SW480 (cell line): ENCODE results near the gene SLC11A2.

Source experiments
- DNase-seq: peaks from one replicate; pipeline ENCODE4 v3.0.0-alpha.2; 2016; ENCODE audit warnings: low spot score

The SLC11A2 gene

DNA sequence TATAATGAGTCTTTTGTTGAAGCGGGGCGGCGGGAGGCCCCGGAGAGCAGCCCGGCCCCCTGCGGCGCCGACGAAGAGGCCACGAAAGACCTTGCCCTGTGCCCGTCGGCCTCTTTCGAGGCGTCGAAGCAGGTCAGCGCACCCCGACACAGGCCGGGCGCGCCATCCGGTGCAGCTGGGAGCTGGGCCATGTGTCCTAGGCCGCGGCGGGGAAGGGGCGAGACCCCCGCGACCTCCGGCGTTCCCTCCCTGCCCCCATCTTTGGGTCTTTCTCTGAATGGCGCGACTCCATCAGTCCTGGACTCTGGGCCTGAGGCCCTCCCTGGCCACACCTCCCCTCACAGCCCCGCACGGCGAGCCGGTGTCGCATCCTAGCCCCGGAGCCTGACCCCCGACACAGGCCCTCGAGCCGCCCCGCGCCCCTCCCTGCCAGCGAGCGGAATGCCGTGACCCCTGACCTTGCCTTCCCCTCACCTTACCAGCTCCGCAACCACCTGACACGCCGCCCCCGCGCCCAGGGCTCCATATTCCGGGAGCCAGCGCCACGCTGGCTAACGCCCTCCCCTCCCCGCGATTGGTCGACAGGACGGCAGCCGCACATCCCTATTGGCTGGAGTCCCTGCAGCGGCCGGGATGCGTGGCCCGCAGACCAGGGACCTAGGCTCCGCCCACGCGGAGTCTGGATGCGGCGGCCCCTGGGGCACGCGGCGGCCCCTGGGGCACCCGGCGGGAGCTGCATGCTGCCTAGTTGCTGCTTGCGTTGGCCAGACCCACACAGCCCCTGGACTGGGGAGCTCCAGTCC lies at the start of gene SLC11A2:
Gene SLC11A2 (minus strand): TSS at position 549 of the 803 bp plus-strand sequence. CDS start 15,656 bp downstream, outside the sequence.
- DNase-seq: peak; percentile 95

DNA sequence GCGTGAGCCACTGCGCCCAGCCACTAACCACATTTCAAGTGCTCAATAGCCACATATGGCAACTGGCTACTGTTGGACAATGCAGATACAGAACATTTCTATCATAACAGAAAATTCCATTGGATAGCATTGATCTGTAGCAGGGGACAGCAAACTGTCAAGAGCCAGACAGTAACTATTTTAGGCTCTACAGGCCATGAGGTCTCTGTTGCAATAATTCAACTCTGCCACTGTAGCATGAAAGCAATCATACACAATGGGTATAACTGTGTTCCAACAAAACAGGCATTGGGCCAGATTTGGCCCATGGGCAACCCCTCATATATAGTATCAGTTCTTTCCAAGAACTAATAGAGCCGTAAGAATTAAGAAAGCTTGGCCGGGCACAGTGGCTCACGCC lies 49.2 kb upstream of the SLC11A2 start:
- no peak for DNase-seq

DNA sequence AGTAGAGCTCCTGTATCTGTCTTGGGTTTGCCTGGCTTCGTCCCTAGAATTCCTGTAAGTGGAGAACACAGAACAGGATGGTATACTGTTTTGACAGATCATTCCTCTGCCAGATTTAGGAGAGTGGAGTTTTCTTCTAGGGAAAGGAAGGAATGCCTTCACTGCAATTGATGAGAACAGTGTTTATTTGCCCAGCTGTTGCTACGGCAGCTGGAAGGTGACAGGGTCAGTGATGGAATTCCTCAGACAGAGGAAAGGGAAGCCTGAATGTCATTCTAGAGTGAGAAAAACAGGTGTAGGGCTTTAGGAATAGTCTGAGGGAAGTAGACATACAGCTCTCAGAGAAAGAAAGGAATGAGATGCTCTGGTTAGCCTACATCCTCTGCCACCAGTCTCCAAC lies 45.5 kb upstream of the SLC11A2 start:
- no peak for DNase-seq

DNA sequence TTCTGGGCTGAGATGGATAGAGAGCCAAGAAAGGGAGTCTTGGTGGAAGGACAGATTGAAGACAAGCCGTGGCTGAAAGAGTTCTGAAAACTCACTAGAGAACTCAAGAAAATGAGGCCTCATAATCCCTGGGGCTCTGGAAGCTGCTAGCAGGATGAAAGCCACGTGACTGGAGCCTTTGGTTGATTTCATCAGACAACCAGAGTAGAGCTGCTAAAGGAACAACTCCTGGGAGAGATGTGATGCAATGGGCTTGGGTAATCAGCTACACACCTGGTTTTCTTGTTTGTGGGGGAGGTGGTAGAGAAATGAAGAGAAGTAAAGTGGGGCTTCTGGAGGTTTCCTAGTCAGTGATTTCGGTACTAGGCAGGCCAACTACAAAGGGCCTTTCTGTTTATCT lies 43.8 kb upstream of the SLC11A2 start:
- DNase-seq: peak; percentile 17

DNA sequence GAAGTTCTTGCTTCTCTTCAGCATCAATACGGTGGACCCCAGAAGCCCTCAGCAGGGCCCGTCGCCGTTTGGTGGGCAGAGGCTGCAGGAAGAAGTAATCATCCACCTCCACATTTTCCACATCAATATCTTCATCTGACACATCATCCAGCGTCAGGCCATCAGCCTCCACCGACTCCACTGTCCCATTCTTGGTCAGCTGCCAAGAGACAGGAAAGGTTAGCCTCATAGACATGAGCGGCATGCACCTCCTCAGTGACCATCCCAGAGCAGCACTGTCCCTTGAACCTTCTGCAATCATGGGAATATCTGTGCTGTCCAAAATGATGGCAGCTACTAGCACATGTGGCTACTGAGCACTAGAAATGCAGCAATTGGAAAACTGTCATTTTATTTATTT lies 41.6 kb upstream of the SLC11A2 start:
- DNase-seq: no peak

DNA sequence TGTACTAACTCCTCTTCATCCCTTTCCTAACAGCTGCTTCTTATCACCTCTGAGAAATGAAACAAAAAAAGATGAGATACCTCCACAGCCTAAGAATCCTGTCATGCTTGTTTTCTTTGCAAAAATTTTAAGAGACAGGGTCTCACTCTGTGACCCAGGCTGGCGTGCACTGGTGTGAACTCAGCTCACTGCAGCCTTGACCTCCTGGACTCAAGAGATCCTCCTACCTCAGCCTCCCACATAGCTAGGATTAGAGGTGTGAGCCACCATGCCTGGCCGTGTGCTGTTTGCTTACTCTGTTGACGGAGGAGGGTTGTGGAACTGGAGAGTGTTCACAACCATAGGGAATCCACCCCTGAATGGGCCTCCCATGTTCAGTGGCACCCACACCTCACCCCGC lies 41.0 kb upstream of the SLC11A2 start:
- no peak for DNase-seq

DNA sequence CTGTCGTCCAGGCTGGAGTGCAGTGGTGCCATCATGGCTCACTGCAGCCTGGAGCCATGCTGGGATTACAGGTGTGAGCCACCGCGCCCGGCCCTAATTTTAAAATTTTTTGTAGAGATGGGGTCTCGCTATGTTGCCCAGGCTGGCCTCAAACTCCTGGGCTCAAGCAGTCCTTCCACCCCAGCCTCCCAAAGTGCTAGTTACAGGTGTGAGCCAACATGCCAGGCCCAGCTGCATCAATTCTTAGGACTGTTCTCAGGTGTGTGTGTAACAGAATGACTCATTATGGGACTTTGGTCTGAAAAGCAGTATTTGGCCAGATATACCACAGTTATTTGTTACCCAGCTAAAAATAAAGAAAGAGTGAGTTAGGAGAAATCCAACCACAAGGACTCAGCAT lies 39.3 kb upstream of the SLC11A2 start:
- no peak for DNase-seq

DNA sequence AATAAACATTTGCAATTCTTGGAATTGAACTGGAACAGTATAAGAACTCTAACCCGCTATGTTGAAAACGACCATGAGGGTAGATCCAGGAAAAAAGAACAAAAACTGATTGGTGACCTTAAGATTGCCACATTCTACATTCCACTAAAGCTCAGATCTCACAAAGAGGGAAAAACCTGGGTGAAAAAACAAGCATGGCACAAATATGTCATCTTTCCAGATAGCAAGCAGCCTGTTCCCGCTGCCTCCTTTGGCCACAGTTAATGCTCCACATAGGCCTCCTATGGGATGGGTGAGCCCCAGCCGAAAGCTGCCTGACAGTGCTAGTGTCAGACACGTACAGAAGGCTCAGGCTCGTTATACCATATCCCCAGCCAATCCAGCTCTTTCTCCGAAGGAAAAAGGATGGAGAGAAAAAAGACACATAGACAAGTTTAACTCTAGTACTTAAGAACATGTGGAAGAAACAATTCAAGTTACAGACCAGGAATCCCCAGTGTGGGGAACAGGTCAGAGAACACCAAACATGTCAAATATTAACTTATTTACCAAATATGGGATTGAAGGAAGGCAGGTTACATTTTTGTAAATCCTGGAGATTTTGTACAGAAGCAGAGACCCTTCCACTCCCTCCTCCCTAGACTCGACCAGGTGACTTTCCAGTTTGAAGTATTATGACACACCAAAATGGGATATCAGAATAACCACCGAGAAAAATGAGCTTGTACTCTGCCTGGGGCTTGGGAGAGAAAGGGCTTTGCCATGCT lies 36.6 kb upstream of the SLC11A2 start:
- no peak for DNase-seq

DNA sequence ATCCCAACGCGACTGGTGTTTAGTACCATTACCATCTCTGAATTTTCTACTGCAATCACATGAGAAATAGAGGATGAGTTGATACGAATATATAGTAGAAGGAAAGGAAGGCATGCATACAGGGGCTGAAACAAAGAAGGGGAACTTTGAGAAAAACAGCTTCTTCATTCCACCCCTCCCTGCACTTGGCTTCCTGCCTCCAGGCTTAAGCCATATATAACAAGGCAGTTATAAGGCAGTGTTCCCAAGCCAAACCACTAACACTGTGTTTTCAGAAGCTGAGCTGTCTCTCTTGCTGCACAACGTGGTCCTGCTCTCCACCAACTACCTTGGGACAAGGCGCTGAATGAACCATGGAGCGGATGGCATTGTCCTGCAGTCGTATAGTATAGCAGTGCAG lies 32.9 kb upstream of the SLC11A2 start:
- DNase-seq: no peak

DNA sequence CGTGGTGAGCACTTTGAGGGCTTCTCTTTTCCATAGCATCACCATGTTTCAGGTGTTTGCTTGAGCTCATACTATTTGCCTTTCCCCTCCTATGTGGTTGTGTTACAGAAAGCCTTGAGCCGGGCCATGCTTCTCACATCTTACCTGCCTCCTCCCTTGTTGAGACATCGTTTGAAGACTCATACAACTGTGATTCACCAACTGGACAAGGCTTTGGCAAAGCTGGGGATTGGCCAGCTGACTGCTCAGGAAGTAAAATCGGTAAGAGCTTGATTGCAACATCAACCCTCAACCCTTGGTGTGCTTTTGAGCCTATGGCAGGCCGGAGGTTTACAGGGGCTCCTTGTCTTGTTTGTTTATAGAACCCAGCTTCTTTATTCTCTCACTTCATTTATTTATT lies 30.1 kb upstream of the SLC11A2 start:
- DNase-seq: no peak

DNA sequence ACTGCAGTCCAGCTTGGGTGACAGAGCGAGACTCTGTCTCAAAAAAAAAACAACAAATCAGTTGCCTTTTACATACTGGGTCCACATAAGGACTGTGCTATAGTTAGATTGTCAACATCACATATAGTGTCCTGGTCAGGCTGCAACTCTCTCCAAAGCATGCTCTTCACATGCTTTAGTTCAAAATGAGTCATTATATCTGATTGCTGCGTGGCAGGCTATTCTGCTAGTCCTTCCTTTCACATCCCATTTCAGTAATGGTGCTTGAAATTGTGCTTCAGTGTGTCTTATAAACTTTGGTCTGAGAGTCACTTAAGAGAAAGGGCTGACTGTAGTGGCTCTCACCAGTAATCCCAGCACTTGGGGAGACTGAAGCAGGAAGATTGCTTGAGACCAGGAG lies 28.9 kb upstream of the SLC11A2 start:
- DNase-seq: no peak

DNA sequence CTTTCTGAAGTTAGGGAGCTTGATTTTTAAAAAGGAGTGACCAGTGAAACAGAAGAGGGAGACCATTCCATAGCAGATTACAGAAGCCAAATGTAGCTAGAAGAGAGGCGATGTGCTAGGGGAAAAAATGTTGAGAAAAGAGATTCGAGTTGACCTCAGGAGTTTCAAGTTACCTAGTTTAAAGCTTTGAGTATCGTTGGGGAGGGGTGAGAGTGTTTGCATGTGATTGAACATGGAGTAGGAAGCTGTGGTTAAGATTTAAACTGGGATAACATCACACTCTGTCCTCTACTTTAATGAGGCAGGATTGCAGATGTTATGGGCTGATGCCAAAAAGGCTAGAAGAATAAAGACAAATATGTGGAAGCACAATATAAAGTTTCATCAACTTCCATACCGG lies 25.6 kb upstream of the SLC11A2 start:
- DNase-seq: no peak

DNA sequence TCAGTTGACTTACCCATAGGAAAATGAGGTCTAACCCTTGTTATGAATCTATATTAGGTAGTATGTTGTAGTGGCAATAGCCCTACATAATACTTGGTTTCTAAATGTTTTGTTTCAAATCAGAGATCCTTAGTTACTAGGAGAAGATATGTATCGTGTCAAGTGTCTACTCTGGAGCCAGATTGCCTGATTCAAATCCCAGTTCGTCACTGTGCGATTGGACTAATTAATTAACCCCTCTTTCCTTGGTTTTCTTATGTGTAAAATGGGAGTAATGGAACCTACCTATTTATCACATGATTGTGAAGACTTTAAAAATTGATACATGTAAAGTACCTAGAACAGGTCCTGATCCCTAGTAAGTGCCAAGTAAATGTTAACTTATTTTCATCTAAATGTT lies 23.3 kb upstream of the SLC11A2 start:
- DNase-seq: no peak

DNA sequence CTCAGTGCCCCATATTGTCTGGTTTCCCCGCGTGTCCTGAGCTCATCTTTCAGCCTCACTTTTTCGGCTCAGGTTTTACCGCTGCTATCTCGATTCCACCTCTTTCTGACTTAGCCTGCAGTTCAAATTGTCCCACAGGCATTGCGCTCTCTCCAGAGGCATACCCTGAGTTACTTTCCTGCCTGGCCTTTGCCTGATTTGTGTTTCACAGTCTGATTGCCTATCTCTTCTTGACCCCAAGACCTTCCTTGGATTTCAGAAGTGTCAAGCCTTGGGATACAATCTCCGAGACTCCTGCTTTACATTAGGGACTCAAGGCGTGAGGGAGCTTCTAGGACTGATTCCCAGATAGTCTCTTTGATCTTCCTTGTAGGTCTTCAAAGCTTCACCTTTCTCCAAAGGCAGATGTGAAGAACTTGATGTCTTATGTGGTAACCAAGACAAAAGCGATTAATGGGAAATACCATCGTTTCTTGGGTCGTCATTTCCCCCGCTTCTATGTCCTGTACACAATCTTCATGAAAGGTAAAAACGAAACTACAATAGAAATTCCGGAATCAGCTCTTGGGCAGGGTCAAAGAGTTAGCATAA lies 22.6 kb upstream of the SLC11A2 start:
- peak; percentile 29 for DNase-seq

DNA sequence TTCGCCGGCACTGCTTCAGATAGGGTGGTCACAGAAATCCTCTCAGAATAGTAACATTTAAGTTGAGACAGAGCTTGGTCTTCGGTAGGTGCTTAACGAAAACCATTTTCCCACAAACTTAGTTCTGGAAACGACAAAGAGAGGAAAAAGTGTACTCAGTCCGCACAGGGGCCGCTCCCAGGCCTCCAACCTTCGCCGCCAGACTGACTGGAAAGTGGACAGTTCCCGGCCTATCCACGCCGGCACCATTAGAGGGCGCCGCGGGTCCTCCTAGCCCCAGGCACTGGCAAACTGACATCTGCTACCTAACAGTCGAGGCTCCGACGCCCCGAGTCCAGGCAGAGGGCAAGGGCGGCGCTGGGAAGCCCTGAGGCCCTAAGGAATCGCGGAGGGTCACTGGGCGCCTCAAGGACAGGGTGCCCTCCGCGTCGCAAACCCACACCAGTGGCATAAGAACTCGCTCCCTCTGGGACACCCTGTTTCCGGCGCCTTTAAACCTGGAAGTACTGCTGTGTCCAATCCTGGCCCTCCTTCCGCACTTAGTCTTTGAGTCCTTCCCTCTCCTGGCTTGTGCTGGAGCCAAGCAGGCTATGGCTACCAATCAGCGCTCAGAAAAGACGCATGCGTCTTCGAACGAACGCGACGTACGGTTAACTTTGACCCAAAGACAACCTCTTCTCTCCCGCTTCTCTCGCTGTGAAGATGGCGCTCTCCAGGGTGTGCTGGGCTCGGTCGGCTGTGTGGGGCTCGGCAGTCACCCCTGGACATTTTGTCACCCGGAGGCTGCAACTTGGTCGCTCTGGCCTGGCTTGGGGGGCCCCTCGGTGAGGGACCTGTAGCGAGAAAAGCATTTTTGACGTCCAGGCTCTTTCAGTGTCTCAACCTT lies 21.7 kb upstream of the SLC11A2 start, which contains the start of gene LETMD1:
Gene LETMD1 (plus strand): TSS at position 673 of the 886 bp plus-strand sequence. CDS start 30 bp downstream, at position 703.
- peak; percentile 99 for DNase-seq

DNA sequence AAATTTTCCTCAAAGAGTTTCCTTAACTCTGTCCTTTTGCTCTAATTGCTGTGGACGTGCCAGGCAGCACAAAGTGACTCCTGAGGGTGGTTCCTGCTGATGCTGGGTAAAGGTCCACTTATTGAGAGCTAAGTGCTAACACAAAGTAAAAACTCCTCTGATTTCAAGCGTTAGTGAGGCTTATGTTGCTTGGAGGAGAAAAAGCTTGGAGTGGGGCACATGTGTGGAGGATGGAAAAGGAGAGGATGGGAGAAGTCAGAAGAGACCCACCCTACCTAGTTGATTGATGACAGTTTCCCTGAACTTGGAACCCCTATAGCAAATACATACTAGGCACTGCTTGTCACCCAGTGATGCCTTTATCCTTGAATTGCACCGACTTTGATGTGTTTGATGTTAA lies 10.1 kb upstream of the SLC11A2 start:
- no peak for DNase-seq

DNA sequence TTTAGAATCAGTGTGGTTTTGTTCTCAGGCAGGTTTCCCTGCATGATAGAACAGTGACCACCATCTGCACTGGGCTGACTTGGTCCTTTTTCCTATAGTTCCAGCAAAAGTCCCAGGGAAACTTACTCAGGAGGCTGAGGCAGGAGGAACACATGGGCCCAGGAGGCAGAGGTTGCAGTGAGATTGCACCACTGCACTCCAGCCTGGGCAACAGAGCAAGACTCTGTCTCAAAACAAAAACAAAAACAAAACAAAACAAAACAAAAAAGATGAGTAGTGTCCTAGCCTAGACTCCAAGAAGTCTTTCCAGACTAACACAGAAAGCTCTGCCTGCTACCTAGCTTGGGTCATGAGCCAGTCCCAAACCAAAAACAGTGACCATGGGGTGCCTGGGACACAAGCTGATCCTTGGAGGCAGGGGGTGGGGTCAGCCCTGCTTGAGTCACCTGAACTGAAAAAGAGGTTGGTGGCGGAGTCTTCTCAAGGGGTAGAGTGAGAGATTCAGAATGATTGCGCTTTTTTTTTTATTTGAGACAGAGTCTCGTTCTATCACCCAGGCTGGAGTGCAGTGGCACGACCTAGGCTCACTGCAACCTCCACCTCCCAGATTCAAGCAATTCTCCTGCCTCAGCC lies 7.4 kb upstream of the SLC11A2 start:
- no peak for DNase-seq

DNA sequence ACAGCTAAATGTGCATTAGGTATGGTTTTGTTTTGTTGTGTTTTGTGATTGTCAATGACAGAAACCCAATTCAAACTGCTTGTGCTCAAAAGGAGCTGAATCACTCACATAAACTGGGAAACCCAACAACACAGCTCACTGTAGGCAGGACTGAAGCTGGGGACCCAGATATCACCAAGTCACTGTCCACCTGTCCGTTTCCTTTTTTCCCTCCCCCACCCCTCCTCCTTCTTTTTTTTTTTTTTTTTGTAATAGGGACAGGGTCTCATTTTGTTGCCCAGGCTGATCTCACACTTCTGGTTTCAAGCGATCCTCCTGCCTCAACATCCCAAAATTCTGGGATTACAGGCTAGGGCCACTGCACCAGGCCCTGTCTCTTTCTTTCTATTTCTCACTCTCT lies 6.9 kb upstream of the SLC11A2 start:
- no peak for DNase-seq

DNA sequence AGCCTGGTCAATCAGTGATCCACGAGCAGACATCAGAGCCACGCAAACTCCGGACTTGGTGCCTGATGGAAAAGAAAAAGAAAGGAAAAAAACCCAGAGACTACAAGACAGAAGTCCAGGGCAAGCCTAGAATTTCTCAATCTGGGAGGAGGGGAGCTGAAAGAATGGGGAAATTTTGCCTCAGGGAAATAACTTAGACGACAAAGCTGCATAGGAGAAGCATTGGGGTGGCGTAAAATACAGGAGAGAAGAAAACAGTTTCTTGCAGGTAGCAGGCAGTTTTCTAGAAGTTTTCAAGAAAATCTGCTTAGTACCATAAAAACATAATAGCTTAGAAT lies 2.6 kb upstream of the SLC11A2 start:
- no peak for DNase-seq

DNA sequence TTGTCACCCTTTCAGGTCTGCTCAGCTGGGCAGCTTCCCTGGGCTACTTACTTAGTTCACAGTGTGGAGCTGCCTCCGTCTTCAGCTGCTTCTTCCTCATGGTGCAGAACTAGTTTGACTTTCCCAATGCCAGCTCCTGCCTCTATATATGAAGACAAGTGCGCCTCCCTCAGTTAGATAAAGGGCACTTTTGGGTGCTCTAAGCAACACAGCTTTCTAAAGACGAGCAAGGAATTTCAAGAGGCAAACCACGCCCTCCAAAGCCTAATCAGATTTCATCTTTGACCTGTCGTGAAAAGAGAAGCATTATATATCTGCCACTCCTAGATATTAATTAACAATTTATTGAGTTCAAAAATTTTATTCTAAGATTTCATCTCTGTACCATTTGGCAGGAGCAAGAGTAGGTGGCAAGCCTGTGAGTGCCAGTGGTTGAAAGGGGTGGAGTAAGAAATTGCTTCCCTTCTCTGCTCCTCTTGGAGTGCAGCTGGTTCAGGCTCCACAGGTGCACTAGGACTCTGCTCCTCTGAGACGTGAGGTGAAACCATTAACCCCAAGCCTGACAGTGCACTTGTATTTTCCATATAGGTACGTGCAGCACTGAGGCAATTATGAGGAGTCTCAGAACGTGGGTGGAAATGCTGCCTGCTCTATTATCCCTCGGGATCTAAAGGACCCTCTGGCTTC lies 2.1 kb upstream of the SLC11A2 start:
- DNase-seq: peak; percentile 77

DNA sequence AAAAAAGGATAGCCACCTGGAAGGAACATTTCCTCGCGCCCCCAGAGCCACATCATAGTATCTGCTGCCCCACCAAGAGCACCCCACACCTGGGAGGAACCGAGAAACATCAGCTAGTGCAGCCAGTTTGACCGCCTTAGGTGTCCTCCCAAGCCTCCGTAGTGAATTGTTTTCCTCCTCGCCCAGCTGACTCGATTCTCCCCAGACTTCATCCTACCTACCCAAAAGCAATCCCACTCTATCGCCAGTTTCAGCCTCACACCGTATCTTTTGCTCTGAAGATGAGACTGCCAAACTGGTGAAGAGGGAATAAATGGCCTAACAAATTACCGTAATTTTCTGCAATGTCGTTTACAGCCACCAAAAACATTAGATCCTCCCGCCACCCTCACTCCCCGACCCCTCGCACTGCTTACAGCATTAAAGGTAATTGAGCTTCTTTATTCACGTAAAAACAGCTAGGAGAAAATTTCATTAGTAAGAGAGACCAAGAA lies 1.2 kb upstream of the SLC11A2 start:
- no peak for DNase-seq
